CD4-positive, alpha-beta T cell treated with Interleukin-6 at 100 ng/mL for 8 hours (primary cell): ENCODE measurements around the gene RHOBTB1.

Source experiments
- DNase-seq: peaks from one replicate; pipeline ENCODE4 v3.0.0-alpha.2; 2020; ENCODE audit warnings: mixed read lengths, low spot score

Gene RHOBTB1

DNA sequence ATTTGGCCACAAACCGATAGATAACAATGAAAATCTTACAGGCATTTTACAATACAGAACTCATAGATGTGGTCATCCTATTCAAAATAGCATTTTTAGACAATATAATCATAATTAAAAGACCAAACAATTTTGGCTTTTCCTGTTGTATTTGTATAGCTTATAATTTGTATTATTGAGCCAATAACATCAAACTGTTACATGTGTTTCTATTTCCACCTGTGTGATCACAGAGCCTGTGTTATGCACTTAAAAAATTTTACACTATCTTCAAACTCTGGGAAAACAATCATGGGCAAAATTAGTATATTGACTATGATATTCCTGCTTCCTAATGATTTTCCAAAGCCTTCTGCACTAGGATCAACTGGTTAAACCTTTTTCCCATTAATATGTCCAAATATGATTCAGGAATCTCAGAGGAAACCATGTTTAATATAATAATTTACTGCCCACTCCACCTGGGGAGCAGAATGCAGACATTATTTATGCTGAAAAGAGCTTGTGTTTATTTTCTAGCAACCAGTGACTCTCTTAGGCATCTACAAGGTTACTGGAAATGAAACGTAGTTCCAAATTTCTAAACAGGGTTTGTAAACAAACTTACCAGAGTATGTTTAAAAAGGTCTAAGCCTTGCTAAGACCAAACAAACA is 1.7 kb downstream of the RHOBTB1 start:
- no peak for DNase-seq

DNA sequence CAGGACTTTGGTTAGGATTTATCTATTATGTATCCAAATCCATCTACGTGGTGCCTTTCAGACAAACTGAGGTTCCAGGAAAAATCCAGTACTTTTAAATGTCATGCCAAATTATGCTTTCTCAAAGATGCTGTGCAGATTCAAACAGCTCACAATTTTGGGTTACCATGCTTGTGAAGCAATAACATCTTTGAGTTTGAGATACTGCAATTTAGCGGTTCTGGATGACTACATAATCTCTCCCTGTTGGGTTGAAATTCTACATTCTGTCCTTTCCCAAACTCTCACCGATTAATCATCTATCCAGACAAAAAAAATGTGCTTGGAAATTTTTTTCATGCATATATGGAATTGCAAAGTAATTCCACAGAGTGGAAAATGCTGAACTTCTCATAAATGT is 3.5 kb downstream of the RHOBTB1 start:
- DNase-seq, result no peak

DNA sequence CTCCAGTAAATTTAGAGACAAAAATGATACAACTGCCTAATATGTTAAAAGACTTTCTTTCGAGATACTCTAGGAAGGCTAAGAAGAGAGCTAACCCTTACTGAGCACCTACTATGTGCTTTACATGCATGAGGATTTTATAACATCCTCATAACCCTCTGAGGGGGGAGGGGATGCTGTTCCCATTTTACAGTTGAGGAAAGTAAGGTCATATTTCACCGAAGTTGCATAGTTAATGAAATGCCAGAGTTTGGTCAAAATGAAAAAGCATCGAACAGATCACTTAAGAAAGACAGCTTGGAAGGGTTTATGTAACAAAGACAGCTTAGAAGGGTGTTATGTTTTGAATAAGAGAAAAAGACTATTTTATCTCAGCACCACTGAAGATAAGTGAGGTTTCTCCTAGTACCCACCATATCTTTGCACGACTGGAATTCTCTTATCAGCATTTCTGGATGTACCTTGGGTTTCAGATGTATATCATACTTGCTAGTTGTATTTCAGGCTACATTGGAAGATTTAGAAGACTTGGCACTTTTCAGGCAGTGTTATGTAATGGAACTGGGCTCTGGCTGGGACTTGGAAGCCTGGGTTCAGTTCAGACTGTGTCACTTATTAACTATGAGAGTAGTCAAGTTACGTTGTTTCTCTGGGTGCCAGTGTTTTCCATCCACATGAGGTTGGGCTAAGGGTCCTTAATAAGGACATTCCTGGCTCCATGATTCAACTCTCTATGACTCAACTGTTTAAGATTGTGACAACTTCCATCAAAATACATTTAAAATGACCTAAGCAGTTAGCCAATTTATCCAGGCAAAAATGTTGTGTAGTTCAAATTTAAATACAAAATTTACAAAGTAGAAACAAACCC is 6.0 kb downstream of the RHOBTB1 start:
- DNase-seq, result no peak

DNA sequence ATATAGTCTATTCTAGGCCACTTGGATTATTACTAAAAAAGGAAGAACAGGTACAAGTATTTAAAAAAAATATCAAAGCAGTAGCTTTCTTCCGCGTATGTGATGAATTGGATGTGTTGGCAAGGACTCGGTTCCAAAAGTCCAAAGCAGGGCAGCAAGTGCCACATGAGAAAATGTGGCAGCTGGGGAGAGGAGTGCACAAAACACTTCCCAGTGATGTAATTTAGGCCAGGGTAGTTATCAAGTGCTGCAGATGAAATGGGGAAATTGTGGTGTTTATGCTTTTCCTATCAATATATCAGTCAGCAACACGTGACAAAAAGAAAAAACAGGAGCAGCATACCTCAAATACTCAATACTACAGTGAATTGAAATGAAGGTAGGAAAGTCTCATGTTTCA is 7.0 kb downstream of the RHOBTB1 start:
- DNase-seq, result no peak

DNA sequence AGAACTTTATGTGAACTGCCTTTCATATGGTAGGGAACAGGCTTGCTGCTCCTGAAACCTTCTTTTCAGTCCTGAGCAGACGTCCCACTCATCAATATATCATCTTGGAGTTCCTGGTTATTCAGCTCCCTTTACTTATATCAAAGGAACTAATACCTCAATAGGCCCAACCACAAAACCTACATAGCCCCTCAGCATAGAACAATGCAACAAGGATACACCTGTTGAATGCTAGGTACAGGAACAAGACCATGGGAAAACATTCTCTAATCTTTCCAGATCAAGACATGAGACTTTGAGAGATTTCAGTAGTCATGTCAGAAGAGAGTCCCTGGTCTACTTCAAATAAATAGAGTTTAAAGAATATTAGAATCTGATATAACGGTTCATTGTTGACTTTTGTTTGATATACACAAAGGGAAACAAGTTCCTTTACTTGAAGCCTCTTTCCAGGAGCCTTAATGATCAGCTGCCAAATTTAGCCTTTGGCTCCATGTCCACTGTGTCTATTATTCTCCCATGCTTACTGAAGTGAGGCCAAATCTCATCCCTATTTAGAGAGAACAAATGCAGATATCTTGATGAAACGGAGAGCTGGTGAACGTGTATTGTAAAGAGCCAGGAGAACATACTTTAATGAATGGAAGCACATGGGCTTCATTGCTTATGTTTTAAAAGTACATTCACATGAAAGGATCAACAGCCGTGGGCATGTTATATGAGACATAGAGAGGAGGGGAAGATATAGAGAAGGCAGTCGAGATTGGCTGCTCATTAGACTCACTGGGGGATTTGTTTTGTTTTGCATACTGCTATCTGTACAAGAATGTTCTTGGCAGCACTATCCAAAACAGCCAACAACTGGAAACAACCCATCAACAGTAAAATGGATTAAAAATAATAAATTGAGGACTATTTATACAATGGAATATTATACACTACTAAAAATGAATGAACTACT is 9.5 kb downstream of the RHOBTB1 start:
- no peak for DNase-seq

DNA sequence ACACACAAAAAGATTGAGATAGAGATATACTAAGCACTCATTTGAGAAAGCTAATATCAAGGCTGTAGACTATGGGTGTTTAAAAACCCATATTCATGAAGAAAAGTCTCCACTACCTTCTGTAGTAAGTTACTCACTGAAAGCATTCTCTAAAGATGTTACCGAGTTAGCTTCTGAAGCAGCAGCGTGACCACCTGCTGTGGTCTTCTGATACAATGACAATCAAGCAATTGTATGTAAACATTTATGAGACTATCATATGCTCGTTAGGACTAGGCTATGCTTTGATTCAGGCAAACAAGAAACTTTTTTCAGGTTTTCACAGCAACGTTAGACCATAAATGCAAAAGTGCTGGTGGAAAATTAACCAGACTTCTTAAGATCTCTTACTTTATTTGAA is 11.2 kb downstream of the RHOBTB1 start:
- DNase-seq, result no peak

DNA sequence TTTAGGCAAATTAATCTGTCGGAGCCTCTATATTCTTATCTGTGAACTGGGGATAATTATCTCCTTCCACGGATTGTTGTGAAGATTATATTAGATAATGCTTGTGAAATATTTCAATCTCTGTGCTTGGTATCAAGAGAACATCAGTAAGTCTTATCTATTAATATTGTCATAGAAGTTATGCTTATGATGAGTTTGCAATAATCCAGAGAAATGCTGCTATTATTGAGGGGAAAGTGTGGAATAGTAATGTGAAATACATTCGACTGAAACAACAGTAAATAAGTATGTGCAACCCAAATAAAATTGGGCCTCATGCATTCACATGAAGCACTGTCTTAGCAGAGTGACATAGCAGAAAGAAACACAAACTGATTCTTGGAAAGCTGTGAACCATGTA is 13.7 kb downstream of the RHOBTB1 start:
- no peak for DNase-seq

DNA sequence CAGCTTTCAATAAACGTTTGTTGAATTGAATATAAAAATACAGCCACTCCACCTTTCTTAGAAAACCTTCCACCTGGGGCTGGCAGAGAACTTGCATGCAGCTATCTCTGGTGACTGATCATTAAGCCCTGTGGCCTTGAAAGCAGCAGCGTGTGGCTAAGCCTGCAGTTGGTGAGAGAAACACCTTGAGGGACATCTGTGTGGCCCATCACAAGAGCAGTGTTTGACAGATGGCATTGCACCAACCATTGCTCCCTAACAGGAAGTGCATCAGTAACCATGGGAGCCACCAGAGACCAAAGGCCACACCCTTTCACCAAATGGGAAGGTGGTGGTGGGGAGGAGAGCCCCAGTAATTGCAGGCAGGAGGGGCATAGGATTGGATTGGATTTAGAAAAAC is 22.4 kb downstream of the RHOBTB1 start:
- DNase-seq, result no peak

DNA sequence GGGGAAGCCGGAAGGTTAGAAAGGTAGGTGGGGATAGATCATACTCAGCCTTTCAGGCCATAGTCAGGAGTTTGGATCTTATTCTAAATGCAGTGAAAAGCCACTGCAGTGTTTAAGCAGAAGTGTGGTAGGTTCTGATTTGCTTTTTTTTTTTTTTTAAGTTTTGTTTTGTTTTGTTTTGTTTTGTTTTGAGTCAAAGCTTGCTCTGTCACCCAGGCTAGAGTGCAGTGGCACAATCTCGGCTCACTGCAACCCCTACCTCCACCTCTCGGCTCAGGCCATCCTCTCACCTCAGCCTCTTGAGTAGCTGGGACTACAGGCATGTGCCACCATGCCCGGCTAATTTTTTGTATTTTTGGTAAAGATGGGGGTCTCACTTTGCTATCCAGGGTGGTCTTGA is 23.5 kb downstream of the RHOBTB1 start:
- DNase-seq, result no peak

DNA sequence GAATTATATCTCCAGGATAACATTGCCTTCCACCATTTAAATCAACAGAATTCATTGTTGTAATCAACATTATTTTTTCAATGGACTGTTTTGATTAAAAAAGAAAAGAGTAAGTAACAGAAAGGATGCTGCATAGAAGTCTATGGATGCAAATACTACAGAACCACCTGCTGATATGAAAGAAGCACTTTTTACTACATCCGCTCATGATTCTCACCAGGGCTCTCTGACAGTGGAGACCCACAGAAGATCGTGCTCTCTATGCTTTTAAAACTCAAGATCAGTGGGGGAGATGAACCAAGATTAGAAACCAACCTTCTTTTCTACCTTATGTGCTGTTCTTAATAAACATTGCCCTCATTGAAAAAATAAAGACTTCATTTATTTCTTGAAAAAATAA is 24.4 kb downstream of the RHOBTB1 start:
- DNase-seq, result no peak

DNA sequence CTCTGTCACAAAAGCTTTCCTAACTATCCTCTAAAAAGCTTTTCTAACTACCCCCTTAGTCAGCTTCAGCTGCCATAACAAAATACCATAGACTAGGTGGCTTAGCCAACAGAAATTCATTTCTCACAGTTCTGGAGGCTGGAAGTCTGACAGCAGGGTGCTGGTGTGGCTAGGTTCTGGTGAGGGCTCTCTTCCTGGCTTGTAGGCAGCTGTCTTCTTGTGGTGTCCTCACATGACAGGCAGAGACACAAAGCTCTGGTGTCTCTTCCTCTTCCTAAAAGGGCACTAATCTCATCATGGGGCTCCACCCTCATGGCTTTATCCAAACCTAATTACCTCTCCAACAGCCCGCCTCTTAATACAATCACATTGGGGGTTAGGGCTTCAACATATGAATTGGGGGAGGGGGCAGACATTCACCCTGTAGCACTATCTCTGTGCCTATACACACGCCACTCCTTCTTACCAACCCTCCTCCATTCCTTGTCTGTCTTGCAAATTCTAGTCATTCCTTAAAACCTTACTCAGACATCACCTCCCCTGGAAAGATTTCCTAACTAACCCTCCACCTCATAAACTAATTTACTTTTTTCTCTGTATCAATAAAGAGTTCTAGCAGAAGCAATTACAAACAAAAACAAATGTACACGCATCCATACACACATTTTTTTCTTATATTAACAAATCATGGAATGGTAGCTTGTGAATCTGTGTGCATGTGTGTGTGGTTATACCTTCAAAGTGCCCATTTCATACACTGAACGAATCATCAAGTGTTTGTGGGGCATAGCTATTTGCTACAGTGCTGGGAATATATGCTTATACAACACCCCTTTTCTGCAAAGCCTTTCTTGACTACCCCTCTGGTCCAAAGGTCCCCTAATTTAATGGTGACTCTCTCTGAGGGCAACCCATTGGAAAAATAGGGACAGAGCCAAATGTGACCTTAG is 26.4 kb downstream of the RHOBTB1 start:
- no peak for DNase-seq

DNA sequence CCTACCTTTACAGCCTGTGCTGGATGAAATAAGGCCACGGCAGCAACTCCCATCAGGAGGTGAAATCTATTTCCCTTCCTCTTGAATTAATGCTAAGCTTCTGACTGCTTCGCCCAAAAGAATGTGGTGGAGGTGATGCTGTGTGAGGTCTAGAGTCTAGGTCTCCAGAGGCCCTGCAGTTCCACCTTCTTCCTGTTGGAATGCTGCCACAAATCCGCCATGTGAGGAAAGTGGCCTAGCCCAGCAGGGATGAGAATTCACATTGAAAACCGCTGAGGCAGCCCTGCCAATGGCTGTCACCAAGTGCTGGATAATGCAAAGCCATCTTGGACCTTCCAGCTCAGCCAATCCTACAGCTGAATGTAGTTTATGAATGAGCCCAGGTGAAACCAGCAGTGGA is 28.0 kb downstream of the RHOBTB1 start:
- no peak for DNase-seq

DNA sequence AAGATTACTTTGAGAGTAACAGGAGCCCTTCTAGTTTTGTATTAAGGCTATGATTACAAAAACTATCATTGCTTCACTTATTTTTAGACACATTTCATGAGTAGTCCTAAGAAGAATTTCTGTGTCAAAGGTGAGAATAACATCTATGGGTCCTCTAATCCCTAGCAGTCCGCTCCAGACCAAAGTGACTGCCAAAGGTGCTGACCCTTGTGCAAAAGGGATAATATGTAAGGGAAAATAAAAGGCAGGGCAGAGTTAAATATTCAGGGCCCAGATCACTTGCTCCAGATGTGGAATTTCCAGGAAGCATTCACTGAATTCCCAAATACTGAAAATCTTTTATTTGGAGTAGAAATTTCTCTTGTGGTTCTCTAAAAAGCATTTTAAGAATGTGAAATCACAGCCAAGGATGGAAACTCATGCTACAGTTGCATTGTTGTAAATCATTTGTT is 29.3 kb downstream of the RHOBTB1 start:
- no peak for DNase-seq

DNA sequence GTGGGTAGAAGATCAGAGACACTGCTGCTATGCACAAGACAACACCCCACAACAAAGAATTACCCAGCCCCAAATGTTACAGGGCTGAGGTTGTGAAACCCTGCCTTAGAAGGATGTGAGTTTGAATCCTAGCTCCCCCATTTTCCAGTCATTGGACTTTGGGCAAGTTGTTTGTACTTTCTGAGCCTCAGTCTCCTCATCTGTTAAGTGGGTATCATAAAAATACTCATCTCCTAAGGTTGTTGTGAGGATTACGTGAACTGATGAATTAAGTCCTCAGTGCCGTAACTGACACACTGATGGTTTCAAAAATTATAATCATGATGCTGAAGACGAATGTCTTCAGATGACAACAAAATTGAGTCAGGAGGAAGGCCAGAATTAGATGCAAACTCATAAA is 30.3 kb downstream of the RHOBTB1 start:
- no peak for DNase-seq

DNA sequence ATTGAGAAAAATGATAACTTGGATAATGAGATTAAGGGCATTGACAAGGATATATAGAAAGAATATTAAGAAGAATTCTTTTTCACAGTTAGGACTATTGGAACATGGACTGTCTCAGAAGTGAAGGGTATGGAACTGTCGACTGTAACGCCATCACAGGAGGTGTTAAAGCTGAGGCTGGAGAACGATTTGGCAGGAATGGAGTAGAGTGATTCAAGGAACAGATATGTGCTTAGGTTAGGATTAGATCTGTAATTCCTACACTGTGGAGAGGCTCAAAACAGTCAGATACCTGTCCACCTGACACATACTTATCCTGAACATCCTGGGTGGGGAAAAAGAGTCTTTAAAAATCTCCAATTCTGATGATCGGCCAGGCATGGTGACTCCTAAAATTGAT is 30.9 kb downstream of the RHOBTB1 start:
- DNase-seq, result no peak

DNA sequence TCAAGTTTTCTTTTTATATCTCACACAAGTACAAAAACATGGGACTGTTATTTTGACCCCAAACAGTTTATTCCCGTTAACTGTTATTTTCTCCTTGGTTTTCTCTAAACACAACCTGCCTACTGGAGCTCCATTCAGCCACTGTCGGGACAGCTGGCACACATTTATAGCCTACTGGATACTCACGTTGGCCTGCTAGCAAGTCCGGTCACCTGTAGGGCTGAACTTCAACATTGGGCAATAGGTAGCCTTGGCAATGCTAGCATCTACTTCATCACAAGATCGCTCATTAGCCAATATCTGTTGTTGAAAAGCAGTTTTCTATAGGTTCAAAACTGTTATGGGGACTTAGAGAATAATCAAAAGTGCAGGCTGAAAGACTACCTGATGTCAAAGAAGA is 32.3 kb downstream of the RHOBTB1 start:
- no peak for DNase-seq

DNA sequence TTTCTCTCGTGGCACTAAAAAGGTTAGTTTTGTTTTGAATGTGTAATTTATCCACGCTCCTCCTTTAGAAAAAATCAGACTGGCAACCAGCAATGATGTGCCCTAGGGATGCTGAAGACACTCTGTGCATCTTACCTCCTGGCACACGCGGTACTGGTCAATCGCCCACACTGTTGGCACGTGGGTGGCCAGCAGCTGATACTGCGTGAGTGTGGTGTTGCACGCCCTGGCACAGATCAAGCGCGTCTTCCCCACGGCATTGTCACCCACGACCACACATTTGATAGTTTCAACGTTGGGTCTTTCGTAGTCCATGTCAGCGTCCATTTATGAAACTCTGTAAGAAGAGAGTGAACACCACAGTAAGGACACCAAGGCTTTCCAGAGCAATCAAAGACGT is 32.8 kb downstream of the RHOBTB1 start:
- no peak for DNase-seq

DNA sequence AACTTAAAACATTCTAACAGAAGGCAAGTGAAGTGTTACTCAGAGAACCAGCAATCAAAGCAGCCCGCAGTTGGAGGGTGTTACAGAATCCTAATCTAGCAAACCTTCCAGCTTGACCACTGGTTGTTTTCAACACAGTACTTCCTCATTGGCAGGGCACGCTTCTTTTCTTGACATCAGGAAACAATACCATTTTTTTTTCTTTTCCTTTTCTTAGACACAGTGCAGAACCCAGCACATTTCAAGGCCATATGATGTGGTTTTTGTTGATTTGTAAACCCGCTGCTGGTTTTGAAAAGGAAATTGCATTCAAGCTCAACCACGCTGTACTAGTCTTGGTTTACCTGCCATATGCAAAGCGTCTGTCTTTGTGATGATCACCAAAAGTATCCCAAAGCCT is 33.4 kb downstream of the RHOBTB1 start:
- DNase-seq, result no peak

DNA sequence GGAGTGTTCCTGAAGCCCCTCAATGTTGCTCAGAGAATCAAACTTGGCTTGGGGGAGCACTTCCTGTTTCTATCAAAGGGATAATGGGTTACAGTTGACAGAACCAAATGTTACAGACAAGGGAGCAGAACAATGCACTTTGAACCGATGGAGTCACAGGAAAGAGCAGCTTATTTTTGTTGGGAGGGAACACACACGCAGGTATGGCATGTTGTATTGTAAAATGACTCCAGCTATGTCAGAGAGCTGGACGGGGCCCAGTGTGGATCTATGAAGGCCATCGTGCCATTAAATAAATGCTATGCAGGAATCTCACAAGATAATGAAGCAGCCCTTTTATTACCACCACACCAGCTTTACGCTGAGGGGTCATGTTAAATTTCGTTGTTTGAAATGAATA is 35.1 kb downstream of the RHOBTB1 start:
- no peak for DNase-seq

DNA sequence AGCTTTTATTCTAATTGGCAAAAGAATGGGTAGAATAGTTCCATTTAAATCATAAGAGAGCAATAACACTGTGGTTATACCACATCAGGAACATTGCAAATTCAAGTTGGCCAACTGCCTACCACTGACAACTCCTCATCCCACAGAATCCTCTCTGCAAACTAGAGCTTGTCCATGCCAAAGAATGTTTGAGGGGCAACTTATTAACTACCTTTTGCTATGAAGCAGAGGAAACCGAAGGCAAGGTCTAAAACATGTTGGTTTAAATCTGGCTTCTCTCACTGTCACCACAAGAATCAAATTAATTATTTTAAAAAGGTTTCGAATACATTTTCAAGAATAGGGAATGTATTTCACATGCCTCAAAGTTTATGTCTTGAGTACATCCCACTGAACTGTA is 36.0 kb downstream of the RHOBTB1 start:
- DNase-seq, result no peak

DNA sequence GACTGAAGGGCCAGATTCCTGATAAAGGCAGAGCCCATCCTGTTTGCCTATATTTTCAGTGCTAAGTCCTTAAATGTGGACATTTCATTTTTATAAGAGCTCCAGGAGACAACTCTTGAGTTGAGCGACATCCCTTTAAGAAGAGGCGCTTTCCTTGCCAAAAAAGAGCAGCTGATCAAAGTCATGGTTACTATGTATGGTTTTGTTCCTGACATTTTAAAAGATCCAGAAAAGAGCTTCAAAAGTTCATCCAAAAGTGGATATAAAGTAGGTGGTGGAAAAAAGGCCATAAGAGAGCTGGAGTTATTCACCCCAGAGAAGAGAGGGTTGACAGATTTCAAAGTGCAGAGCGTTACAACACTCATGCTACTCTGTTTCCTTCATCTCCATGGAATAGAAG is 36.7 kb downstream of the RHOBTB1 start:
- no peak for DNase-seq
